Measurements from ENCODE around the gene RWDD4. TPM values are rescaled to one million over a fixed set of nuclear protein-coding genes. Genes with fewer than 3 reads are reported as not detected.

Gene RWDD4
- total and polyA plus RNA-seq, 9 donors, result 26.1 to 32.1 (median 30.2) TPM

- H3K27me3 ChIP-seq (ENCODE audit: control insufficient read depth, insufficient read depth, low read length), result no peaks in the 10 kb centered on the region
- H3K4me1 ChIP-seq (ENCODE audit: control insufficient read depth, insufficient read depth, low read length), result peaks cover 4% of the 10 kb centered on the region
- no peak overlapping the region for H3K4me3 ChIP-seq (ENCODE audit: low read length)
- no peak overlapping the region for H3K27ac ChIP-seq (ENCODE audit: low read length)
- WGBS (ENCODE audit: insufficient coverage), result no CpG with 5 or more reads among the region's 5 CpGs
- H3K9me3 ChIP-seq (replicated peaks; ENCODE audit: control insufficient read depth, low read depth, low read length), result no peaks in the 10 kb centered on the region
- DNase-seq, result no peak
- no peaks in the 10 kb centered on the region for H3K36me3 ChIP-seq (ENCODE audit: control insufficient read depth, insufficient read depth, low read length)
These were observed 20.5 kb downstream of the RWDD4 start for GRCh38 chr4:183638436-183638835.

- Histone ChIP-seq H3K36me3 (ENCODE audit: control insufficient read depth, insufficient read depth, low read length) (no peaks in the 10 kb centered on the region), H3K4me3 (ENCODE audit: low read length) (no peak overlapping the region), H3K9me3 (replicated peaks; ENCODE audit: control insufficient read depth, low read depth, low read length) (no peaks in the 10 kb centered on the region), H3K27ac (ENCODE audit: low read length) (no peak overlapping the region), H3K27me3 (ENCODE audit: control insufficient read depth, insufficient read depth, low read length) (no peaks in the 10 kb centered on the region), H3K4me1 (ENCODE audit: control insufficient read depth, insufficient read depth, low read length) (peaks cover 4% of the 10 kb centered on the region)
- WGBS (ENCODE audit: insufficient coverage), result 91% methylated on average over 3 of the region's 3 CpGs
- no peak for DNase-seq
These were observed 21.5 kb downstream of the RWDD4 start for GRCh38 chr4:183637461-183637860.

- H3K27ac ChIP-seq (ENCODE audit: low read length), result no peak overlapping the region
- DNase-seq, result no peak
- H3K27me3 ChIP-seq (ENCODE audit: control insufficient read depth, insufficient read depth, low read length), result no peaks in the 10 kb centered on the region
- H3K9me3 ChIP-seq (replicated peaks; ENCODE audit: control insufficient read depth, low read depth, low read length), result no peaks in the 10 kb centered on the region
- H3K4me1 ChIP-seq (ENCODE audit: control insufficient read depth, insufficient read depth, low read length), result peaks cover 4% of the 10 kb centered on the region
- H3K36me3 ChIP-seq (ENCODE audit: control insufficient read depth, insufficient read depth, low read length), result no peaks in the 10 kb centered on the region
- H3K4me3 ChIP-seq (ENCODE audit: low read length), result no peak overlapping the region
- WGBS (ENCODE audit: insufficient coverage), result 40% methylated on average over 1 of the region's 5 CpGs
These were observed 22.1 kb downstream of the RWDD4 start for GRCh38 chr4:183636923-183637322.

GRCh38 chr4:183636503-183636902 is 22.5 kb downstream of the RWDD4 start:
- WGBS (ENCODE audit: insufficient coverage), result 90% methylated on average over 5 of the region's 8 CpGs

GRCh38 chr4:183635741-183636140 is 23.2 kb downstream of the RWDD4 start:
- Histone ChIP-seq H3K4me3 (ENCODE audit: low read length) (no peak overlapping the region), H3K27ac (ENCODE audit: low read length) (peak overlapping the region; percentile 71), H3K36me3 (ENCODE audit: control insufficient read depth, insufficient read depth, low read length) (no peaks in the 10 kb centered on the region)

More at GRCh38 chr4:183636503-183636902, 22.5 kb downstream of the RWDD4 start:
- H3K27ac ChIP-seq (ENCODE audit: low read length), result no peak overlapping the region
- H3K27me3 ChIP-seq (ENCODE audit: control insufficient read depth, insufficient read depth, low read length), result no peaks in the 10 kb centered on the region
- no peaks in the 10 kb centered on the region for H3K36me3 ChIP-seq (ENCODE audit: control insufficient read depth, insufficient read depth, low read length)
- DNase-seq, result no peak
- no peaks in the 10 kb centered on the region for H3K9me3 ChIP-seq (replicated peaks; ENCODE audit: control insufficient read depth, low read depth, low read length)
- peaks cover 4% of the 10 kb centered on the region for H3K4me1 ChIP-seq (ENCODE audit: control insufficient read depth, insufficient read depth, low read length)
- H3K4me3 ChIP-seq (ENCODE audit: low read length), result no peak overlapping the region

GRCh38 chr4:183635321-183635720 is 23.7 kb downstream of the RWDD4 start:
- no peak for DNase-seq
- Histone ChIP-seq H3K27ac (ENCODE audit: low read length) (peak overlapping the region; percentile 71), H3K27me3 (ENCODE audit: control insufficient read depth, insufficient read depth, low read length) (no peaks in the 10 kb centered on the region), H3K36me3 (ENCODE audit: control insufficient read depth, insufficient read depth, low read length) (no peaks in the 10 kb centered on the region), H3K4me3 (ENCODE audit: low read length) (no peak overlapping the region), H3K9me3 (replicated peaks; ENCODE audit: control insufficient read depth, low read depth, low read length) (no peaks in the 10 kb centered on the region), H3K4me1 (ENCODE audit: control insufficient read depth, insufficient read depth, low read length) (peaks cover 4% of the 10 kb centered on the region)
- 38% methylated on average over 4 of the region's 10 CpGs for WGBS (ENCODE audit: insufficient coverage)

More at GRCh38 chr4:183635741-183636140, 23.2 kb downstream of the RWDD4 start:
- Histone ChIP-seq H3K4me1 (ENCODE audit: control insufficient read depth, insufficient read depth, low read length) (peaks cover 4% of the 10 kb centered on the region), H3K9me3 (replicated peaks; ENCODE audit: control insufficient read depth, low read depth, low read length) (no peaks in the 10 kb centered on the region), H3K27me3 (ENCODE audit: control insufficient read depth, insufficient read depth, low read length) (no peaks in the 10 kb centered on the region)
- 82% methylated on average over 2 of the region's 5 CpGs for WGBS (ENCODE audit: insufficient coverage)
- no peak for DNase-seq

GRCh38 chr4:183633476-183634400 is 25.2 kb downstream of the RWDD4 start:
- no peaks in the 10 kb centered on the region for H3K36me3 ChIP-seq (ENCODE audit: control insufficient read depth, insufficient read depth, low read length)
- H3K4me3 ChIP-seq (ENCODE audit: low read length), result no peak overlapping the region
- DNase-seq, result no peak
- no peaks in the 10 kb centered on the region for H3K9me3 ChIP-seq (replicated peaks; ENCODE audit: control insufficient read depth, low read depth, low read length)
- no peak overlapping the region for H3K27ac ChIP-seq (ENCODE audit: low read length)
- H3K27me3 ChIP-seq (ENCODE audit: control insufficient read depth, insufficient read depth, low read length), result no peaks in the 10 kb centered on the region
- peaks cover 4% of the 10 kb centered on the region for H3K4me1 ChIP-seq (ENCODE audit: control insufficient read depth, insufficient read depth, low read length)
- WGBS (ENCODE audit: insufficient coverage), result 100% methylated on average over 2 of the region's 11 CpGs

GRCh38 chr4:183632689-183633088 is 26.3 kb downstream of the RWDD4 start:
- no peak for DNase-seq
- H3K36me3 ChIP-seq (ENCODE audit: control insufficient read depth, insufficient read depth, low read length), result no peaks in the 10 kb centered on the region
- WGBS (ENCODE audit: insufficient coverage), result 80% methylated on average over 11 of the region's 12 CpGs
- no peaks in the 10 kb centered on the region for H3K27me3 ChIP-seq (ENCODE audit: control insufficient read depth, insufficient read depth, low read length)
- no peak overlapping the region for H3K27ac ChIP-seq (ENCODE audit: low read length)
- H3K9me3 ChIP-seq (replicated peaks; ENCODE audit: control insufficient read depth, low read depth, low read length), result no peaks in the 10 kb centered on the region
- H3K4me3 ChIP-seq (ENCODE audit: low read length), result no peak overlapping the region
- H3K4me1 ChIP-seq (ENCODE audit: control insufficient read depth, insufficient read depth, low read length), result peaks cover 10% of the 10 kb centered on the region

- Histone ChIP-seq H3K36me3 (ENCODE audit: control insufficient read depth, insufficient read depth, low read length) (no peaks in the 10 kb centered on the region), H3K4me1 (ENCODE audit: control insufficient read depth, insufficient read depth, low read length) (peaks cover 10% of the 10 kb centered on the region), H3K27ac (ENCODE audit: low read length) (no peak overlapping the region), H3K9me3 (replicated peaks; ENCODE audit: control insufficient read depth, low read depth, low read length) (no peaks in the 10 kb centered on the region), H3K4me3 (ENCODE audit: low read length) (no peak overlapping the region), H3K27me3 (ENCODE audit: control insufficient read depth, insufficient read depth, low read length) (no peaks in the 10 kb centered on the region)
- WGBS (ENCODE audit: insufficient coverage), result 73% methylated on average over 2 of the region's 11 CpGs
- DNase-seq, result no peak
These were observed 27.3 kb downstream of the RWDD4 start for GRCh38 chr4:183631577-183632198.

- Histone ChIP-seq H3K9me3 (replicated peaks; ENCODE audit: control insufficient read depth, low read depth, low read length) (no peaks in the 10 kb centered on the region), H3K27me3 (ENCODE audit: control insufficient read depth, insufficient read depth, low read length) (no peaks in the 10 kb centered on the region), H3K27ac (ENCODE audit: low read length) (peak overlapping the region; percentile 59), H3K4me1 (ENCODE audit: control insufficient read depth, insufficient read depth, low read length) (peaks cover 5% of the 10 kb centered on the region), H3K4me3 (ENCODE audit: low read length) (no peak overlapping the region), H3K36me3 (ENCODE audit: control insufficient read depth, insufficient read depth, low read length) (no peaks in the 10 kb centered on the region)
- WGBS (ENCODE audit: insufficient coverage), result 76% methylated on average over 5 of the region's 12 CpGs
- DNase-seq, result peak; percentile 37
These were observed 30.9 kb downstream of the RWDD4 start for GRCh38 chr4:183627979-183628588.

Data from muscle of leg (tissue), 11 donors.